Inflammatory macrophage treated with lipopolysaccharide for 1 hour (primary cell): ENCODE measurements around the gene THUMPD2.
"Not testable (repeated sequence)": the region's sequence is repeated elsewhere in the genome, so short reads cannot be mapped to it uniquely, and the experiment has no call there.

ENCODE experiments used
- DNase-seq, 2 donors: peaks; one replicate each; pipeline ENCODE4 v3.0.0-alpha.2; 2020 to 2022

Gene THUMPD2

GRCh38 chr2:39743269-39743776 lies 35.7 kb downstream of the THUMPD2 start:
- no peak for DNase-seq

DNA sequence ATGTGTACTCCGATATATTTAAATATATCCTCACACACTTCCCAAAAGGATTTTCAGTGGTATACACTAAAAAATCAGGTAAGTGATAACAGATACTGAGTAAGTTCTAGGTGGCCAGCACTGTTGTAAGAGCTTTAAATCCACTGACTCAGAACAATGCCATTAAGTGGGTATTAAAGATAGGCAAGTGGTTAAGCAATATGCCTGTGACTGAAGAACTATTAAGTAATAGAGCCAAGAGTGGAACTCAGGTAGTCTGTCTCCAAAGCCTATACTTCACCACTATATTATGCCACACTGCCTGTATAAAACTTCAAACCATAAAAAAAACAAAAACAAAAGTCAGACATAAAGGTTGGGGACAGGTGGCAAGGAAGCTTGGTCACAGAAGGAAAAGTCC lies 37.2 kb downstream of the THUMPD2 start:
- no peak for DNase-seq

DNA sequence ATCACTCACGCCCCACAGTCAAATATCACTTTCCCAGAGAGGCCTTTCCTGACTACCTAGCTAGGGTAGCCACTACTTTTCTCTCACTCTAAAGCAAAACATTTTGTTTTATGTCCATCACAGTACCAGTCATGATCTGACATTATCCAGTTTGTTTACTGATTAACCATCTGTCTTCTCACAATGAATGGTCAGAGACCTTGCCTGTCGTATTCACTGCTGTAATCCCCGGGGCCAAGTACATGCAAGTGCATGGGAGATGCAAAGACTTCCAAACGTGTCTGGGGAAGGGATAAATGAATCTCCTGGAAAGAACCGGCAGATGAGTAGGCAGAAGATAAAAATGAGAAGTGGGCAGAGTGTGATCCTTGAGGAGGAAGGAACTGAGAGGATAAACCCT lies 39.7 kb downstream of the THUMPD2 start:
- DNase-seq = no peak

- DNase-seq = peak in 1 of 2 donors; percentile 5
These were observed 40.1 kb downstream of the THUMPD2 start for GRCh38 chr2:39738936-39739335.

DNA sequence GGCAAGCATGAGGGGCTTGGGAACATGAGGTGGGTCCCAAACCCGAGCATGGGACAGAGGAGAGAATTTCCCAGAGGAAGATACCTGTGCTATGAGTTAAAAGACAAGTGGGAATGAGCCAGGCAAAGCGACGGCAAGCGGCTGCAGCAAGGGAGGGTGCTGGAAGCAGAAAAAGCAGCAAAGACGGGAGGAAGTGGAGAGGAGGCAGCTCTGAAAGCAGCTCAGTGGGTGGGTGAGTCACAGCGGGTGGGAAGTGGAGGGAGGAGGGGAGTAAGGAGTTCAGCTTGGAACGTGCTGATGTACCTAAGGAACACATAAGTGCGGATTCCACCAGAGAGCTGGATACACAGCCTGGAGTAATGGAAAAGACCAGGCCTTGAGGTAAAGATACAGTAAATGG lies 41.4 kb downstream of the THUMPD2 start:
- peak; percentile 49 to 63 for DNase-seq

DNA sequence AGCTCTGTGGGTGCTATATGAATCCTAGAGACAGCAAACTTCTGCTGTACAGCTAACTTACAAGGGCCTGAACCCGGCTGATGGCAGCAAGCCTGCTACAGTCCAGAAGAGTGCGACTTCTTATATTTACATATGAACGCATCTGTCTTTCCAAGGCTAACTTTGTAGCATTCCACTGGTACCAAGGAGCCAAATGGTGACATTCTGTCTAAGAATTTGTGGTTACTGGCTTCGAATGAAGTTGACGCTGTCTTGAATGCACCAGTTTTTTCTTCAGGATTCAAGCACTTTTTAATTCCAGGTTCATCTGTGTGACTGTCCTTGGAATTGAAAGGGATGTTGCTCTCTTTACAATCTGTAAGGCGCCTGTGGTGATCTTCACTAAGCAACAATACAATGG lies 42.4 kb downstream of the THUMPD2 start:
- no peak for DNase-seq

GRCh38 chr2:39735648-39736047 lies 43.4 kb downstream of the THUMPD2 start:
- DNase-seq = peak; percentile 8 to 15

DNA sequence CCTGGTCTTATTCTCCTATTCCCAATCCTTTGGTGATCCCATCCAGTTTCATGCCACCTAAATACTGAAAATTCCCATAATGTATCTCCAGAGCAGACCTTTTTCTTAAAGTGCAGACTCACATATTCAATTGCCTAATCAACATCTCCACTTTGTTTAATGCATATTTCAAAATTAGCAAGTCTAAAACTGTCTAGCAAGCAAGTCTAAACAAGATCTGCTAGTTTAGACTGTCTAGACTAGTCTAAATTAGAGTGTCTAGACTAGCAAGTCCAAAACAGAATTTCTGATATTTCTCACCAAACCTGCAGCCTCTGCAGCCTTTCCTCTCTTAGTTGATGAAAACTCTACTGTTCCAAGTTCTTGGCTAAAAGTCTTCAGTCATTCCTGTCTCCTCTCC lies 44.6 kb downstream of the THUMPD2 start:
- no peak for DNase-seq

DNA sequence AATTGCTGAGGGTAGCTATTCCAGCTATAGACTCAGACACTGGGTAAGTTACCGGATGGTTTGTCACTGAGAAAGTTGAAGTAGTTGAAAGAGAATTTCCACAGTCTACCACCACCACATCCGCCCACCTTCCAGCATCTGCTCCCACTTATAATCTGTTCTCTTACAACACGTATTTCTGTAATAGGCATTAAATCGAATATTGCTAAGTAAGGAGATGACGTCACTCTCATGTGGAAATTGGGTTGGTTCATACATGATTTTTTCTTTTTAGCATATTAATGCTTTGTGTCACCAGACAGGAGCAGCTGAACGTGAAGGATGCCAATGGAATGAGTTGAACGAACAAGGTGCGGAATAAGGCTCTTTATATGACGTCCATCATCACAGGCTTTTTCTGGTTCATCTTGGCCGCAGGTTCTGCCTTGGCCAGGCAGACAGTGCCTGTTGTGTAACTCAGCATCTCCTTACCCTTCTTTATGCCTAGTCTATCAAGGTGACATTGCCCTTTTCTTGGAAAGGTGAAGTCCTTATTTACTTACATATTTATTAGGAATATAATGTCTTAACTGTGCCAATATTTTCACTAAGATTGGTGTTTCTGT lies 45.9 kb downstream of the THUMPD2 start:
- peak; percentile 68 to 81 for DNase-seq

DNA sequence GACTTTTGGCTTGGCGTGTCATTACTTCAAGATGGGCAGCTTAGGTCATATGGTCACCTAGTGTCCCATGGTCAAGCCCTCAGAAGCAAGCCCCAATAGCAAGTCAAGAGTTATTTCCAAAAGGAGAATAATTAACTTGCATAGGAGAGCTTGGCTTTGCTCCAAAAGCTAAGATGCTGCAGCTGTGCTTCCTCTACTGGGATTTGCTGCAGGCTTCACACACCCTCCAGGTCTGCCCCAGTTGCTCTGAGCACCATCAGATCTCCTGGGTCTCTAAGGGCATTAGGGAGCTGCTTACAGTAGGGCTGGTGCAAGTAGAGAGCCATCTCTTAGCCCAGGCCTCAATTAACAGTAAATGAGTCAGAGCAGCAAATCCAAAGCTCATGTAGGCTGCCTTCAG lies 46.6 kb downstream of the THUMPD2 start:
- no peak for DNase-seq

DNA sequence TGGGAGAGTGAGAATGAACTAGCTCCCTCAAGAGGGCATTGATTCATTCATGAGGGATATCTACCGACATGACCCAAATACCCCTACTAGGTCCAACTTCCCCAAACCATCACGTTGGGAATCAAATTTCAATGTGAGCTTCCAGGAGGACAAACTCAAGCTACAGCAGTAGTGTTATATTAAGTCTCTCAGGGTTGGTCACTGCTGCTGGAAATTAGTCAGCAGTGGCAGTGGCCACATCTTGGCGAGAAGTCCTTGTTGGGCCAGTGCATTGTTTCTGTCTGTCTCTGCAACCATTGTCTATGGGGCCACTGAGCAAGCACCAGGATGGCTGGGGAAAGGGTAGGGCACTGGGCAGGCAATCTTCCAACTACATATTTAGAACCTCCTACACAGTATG lies 47.5 kb downstream of the THUMPD2 start:
- DNase-seq = no peak

GRCh38 chr2:39730685-39731302 lies 48.3 kb downstream of the THUMPD2 start:
- peak; percentile 18 to 36 for DNase-seq

- no peak for DNase-seq
These were observed 48.8 kb downstream of the THUMPD2 start for GRCh38 chr2:39730276-39730675.

- peak; percentile 20 to 41 for DNase-seq
These were observed 50.1 kb downstream of the THUMPD2 start for GRCh38 chr2:39728941-39729351.

GRCh38 chr2:39728085-39728484 lies 51.0 kb downstream of the THUMPD2 start:
- DNase-seq = not testable (repeated sequence)

- DNase-seq = no peak
These were observed 53.7 kb downstream of the THUMPD2 start for GRCh38 chr2:39725401-39725800.

- DNase-seq = no peak
These were observed 54.3 kb downstream of the THUMPD2 start for GRCh38 chr2:39724828-39725144.

- DNase-seq = no peak
These were observed 54.9 kb downstream of the THUMPD2 start for GRCh38 chr2:39723946-39724827.

DNA sequence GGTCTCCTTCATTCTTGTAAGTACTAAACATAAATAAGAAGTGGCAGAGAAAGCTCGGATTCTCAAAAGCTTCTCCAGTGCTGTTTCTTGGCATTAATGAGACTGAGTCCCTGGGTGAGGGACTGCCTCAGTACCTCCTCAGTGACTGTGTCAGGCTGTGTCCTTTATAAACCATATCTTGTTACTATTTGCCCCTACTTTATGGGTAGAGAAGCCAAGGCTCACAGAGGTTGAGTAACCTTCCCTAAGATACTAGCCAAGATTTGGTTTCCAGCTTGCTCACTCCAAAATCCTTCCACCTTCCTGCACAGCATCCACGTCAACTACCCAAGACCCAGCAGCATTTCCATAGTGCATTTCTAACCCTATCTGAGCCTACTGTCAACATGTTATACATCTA lies 55.6 kb downstream of the THUMPD2 start:
- no peak for DNase-seq

GRCh38 chr2:39720970-39721369 lies 58.1 kb downstream of the THUMPD2 start:
- DNase-seq = no peak

- no peak for DNase-seq
These were observed 59.7 kb downstream of the THUMPD2 start for GRCh38 chr2:39719317-39719716.

GRCh38 chr2:39718483-39718882 lies 60.6 kb downstream of the THUMPD2 start:
- DNase-seq = no peak

GRCh38 chr2:39717067-39717466 lies 62.0 kb downstream of the THUMPD2 start:
- no peak for DNase-seq

GRCh38 chr2:39715822-39716221 lies 63.2 kb downstream of the THUMPD2 start:
- no peak for DNase-seq
